Measurements from ENCODE around the gene FER. TPM values are rescaled to one million over a fixed set of nuclear protein-coding genes. Genes with fewer than 3 reads are reported as not detected.

The FER gene
- total RNA-seq, 1 experiment from 2014 or later = 19.4 TPM

GRCh38 chr5:109161914-109162683 lies 414.4 kb downstream of the FER start:
- no peaks in the 10 kb centered on the region for H4K20me1 ChIP-seq (ENCODE audit: low read length)
- TF ChIP-seq EZH2 (IDR thresholded peaks at IDR 0.05; ENCODE audit: low read length, unreplicated experiment) = no peak
- TF ChIP-seq, protein P1, sequence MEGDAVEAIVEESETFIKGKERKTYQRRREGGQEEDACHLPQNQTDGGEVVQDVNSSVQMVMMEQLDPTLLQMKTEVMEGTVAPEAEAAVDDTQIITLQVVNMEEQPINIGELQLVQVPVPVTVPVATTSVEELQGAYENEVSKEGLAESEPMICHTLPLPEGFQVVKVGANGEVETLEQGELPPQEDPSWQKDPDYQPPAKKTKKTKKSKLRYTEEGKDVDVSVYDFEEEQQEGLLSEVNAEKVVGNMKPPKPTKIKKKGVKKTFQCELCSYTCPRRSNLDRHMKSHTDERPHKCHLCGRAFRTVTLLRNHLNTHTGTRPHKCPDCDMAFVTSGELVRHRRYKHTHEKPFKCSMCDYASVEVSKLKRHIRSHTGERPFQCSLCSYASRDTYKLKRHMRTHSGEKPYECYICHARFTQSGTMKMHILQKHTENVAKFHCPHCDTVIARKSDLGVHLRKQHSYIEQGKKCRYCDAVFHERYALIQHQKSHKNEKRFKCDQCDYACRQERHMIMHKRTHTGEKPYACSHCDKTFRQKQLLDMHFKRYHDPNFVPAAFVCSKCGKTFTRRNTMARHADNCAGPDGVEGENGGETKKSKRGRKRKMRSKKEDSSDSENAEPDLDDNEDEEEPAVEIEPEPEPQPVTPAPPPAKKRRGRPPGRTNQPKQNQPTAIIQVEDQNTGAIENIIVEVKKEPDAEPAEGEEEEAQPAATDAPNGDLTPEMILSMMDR (conservative IDR thresholded peaks at IDR 0.05; ENCODE audit: low read depth, low read length) = no peak
- no peak for TF ChIP-seq EZH2phosphoT487 (IDR thresholded peaks at IDR 0.05; ENCODE audit: borderline replicate concordance, low read length)
- no peaks in the 10 kb centered on the region for H3K79me2 ChIP-seq (ENCODE audit: low read length)
- H3K4me2 ChIP-seq (ENCODE audit: low read length) = no peak overlapping the region
- peak; percentile 38 for DNase-seq
- no peaks in the 10 kb centered on the region for H3K9me3 ChIP-seq (ENCODE audit: low read length)
- H3K4me1 ChIP-seq (ENCODE audit: insufficient read depth, low read length) = peaks cover 4% of the 10 kb centered on the region; the same call in 1 of the 2 replicates
- H3F3A ChIP-seq (ENCODE audit: low read length, unreplicated experiment) = no peaks in the 10 kb centered on the region
- no peak overlapping the region for H2AFZ ChIP-seq (ENCODE audit: low read length)
- no TSS peak for BruUV-seq (replicated peaks)
- no peaks in the 10 kb centered on the region for H3K27me3 ChIP-seq (ENCODE audit: low read length)
- POLR2A ChIA-PET (ENCODE audit: unreplicated experiment) = no interaction called here
- intact Hi-C loops (cut with micrococcal nuclease) = no loop called here
- no peaks in the 10 kb centered on the region for H3K9me2 ChIP-seq (replicated peaks; ENCODE audit: low read length)
- H3K9ac ChIP-seq (ENCODE audit: low read length) = no peak overlapping the region
- no peak overlapping the region for H3K4me3 ChIP-seq (ENCODE audit: low read length)
- ATAC-seq = no peak
- CTCF ChIA-PET = no interaction called here
- no peaks in the 10 kb centered on the region for H3K36me3 ChIP-seq (ENCODE audit: low read depth, low read length)
- H3K27ac ChIP-seq (ENCODE audit: low read length) = peak overlapping the region; percentile 31

- ATAC-seq = no peak
- POLR2A ChIA-PET (ENCODE audit: unreplicated experiment) = no interaction called here
- CTCF ChIA-PET = no interaction called here
- no TSS peak for BruUV-seq (replicated peaks)
- Histone ChIP-seq H3K9ac (ENCODE audit: low read length) (no peak overlapping the region), H3K9me3 (ENCODE audit: low read length) (no peaks in the 10 kb centered on the region), H3K27ac (ENCODE audit: low read length) (no peak overlapping the region), H3K36me3 (ENCODE audit: low read depth, low read length) (no peaks in the 10 kb centered on the region), H3K4me2 (ENCODE audit: low read length) (no peak overlapping the region), H3K9me2 (replicated peaks; ENCODE audit: low read length) (no peaks in the 10 kb centered on the region), H3K4me3 (ENCODE audit: low read length) (no peak overlapping the region), H3F3A (ENCODE audit: low read length, unreplicated experiment) (no peaks in the 10 kb centered on the region), H3K27me3 (ENCODE audit: low read length) (no peaks in the 10 kb centered on the region), H4K20me1 (ENCODE audit: low read length) (no peaks in the 10 kb centered on the region), H2AFZ (ENCODE audit: low read length) (no peak overlapping the region), H3K79me2 (ENCODE audit: low read length) (no peaks in the 10 kb centered on the region), H3K4me1 (ENCODE audit: insufficient read depth, low read length) (peaks cover 4% of the 10 kb centered on the region; the same call in 1 of the 2 replicates)
- no peak for DNase-seq
- TF ChIP-seq EZH2phosphoT487 (IDR thresholded peaks at IDR 0.05; ENCODE audit: borderline replicate concordance, low read length) (no peak), EZH2 (IDR thresholded peaks at IDR 0.05; ENCODE audit: low read length, unreplicated experiment) (no peak)
- TF ChIP-seq, protein P1 (conservative IDR thresholded peaks at IDR 0.05; ENCODE audit: low read depth, low read length) = no peak
- intact Hi-C loops (cut with micrococcal nuclease) = no loop called here
Measured at GRCh38 chr5:109163336-109163735, 415.6 kb downstream of the FER start.

- ChIA-PET POLR2A (ENCODE audit: unreplicated experiment) (no interaction called here), CTCF (no interaction called here)
- Histone ChIP-seq H3K27me3 (ENCODE audit: low read length) (no peaks in the 10 kb centered on the region), H3F3A (ENCODE audit: low read length, unreplicated experiment) (no peaks in the 10 kb centered on the region), H3K27ac (ENCODE audit: low read length) (no peak overlapping the region), H3K79me2 (ENCODE audit: low read length) (no peaks in the 10 kb centered on the region), H3K36me3 (ENCODE audit: low read depth, low read length) (no peaks in the 10 kb centered on the region), H2AFZ (ENCODE audit: low read length) (no peak overlapping the region), H3K9ac (ENCODE audit: low read length) (no peak overlapping the region), H3K4me2 (ENCODE audit: low read length) (no peak overlapping the region), H3K4me3 (ENCODE audit: low read length) (no peak overlapping the region), H3K9me3 (ENCODE audit: low read length) (no peaks in the 10 kb centered on the region), H3K4me1 (ENCODE audit: insufficient read depth, low read length) (peaks cover 4% of the 10 kb centered on the region; the same call in 1 of the 2 replicates), H4K20me1 (ENCODE audit: low read length) (no peaks in the 10 kb centered on the region), H3K9me2 (replicated peaks; ENCODE audit: low read length) (no peaks in the 10 kb centered on the region)
- TF ChIP-seq EZH2phosphoT487 (IDR thresholded peaks at IDR 0.05; ENCODE audit: borderline replicate concordance, low read length) (no peak), EZH2 (IDR thresholded peaks at IDR 0.05; ENCODE audit: low read length, unreplicated experiment) (no peak)
- TF ChIP-seq, protein P1 (conservative IDR thresholded peaks at IDR 0.05; ENCODE audit: low read depth, low read length) = no peak
- intact Hi-C loops (cut with micrococcal nuclease) = no loop called here
- no TSS peak for BruUV-seq (replicated peaks)
- ATAC-seq = no peak
- DNase-seq = no peak
Measured at GRCh38 chr5:109164001-109164400, 416.3 kb downstream of the FER start.
